OCI-LY3 (cell line): Measurements from ENCODE around the gene CHIT1.

Experiments used
- CTCF ChIP-seq: fragments of 200-600, 300-600 bp; sonication (generic); IDR thresholded peaks from 2 replicates; pipeline ENCODE4 v1.5.1; 2014; ENCODE audit warnings: antibody characterized with exemption, low read length, low read depth
- EZH2phosphoT487 ChIP-seq: fragments of 200-600 bp; shearing (Covaris generic); IDR thresholded peaks from 2 replicates; pipeline ENCODE4 v1.6.1; 2018; ENCODE audit warnings: antibody characterized with exemption, mixed run types, low read depth

- TF ChIP-seq CTCF (no peak), EZH2phosphoT487 (no peak)
Measured at GRCh38 chr1:203199002-203199401, 30.5 kb downstream of the CHIT1 start.
